ENCODE data around the gene MYO7B.

DNA sequence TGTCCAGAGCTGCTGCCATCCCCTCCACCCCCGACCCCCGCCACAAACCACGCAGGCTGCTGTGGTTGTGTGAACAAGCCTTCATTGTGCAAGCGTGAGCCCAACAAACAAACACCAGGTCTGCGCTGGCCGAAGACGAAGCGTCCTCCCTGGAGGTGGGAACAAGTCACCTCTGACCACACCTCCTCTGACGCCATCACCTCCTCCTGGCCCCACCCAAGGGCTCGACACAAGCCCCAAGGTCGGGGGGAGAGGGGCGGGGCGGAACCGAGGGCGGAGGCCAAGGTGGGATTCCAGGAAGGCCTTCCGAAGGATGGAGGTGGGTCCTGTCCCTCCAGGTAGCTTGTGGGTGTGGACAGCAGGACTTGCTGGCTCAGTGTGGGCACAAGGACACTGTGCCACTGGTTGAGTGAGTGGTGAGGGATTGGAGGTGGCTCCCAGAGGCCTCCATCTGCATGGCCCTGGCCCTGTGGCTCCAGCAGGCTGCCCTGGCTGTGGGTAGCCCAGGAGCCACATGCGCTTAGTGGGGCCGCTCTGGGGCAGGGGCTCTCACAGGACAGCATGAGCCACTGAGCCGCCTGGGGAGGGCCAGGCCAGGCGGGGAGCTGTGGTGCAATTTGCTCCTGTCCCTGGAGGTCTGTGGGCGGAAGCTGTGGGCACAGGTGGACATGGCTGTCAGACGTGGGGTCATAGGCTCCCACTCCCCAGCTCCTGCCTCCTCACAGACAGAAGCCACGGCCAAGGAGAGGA lies 103.1 kb downstream of the MYO7B start:
- TF ChIP-seq EZH2 (IDR thresholded peaks at IDR 0.05) (no peak), POLR2AphosphoS5 (IDR thresholded peaks at IDR 0.05; ENCODE audit: borderline replicate concordance, low read depth, low read length) (no peak), FOXP2 (optimal IDR thresholded peaks at IDR 0.05; ENCODE audit: control extremely low read depth, extremely low read length, insufficient read depth) (no peak)

Measured in SK-N-MC (cell line).